Measurements from ENCODE around the gene PIGT. TPM values are rescaled to one million over a fixed set of nuclear protein-coding genes. Genes with fewer than 3 reads are reported as not detected.

PIGT gene
- total RNA-seq, 2 donors from 2014 or later: 45.0 to 59.1 TPM

- DNase-seq (ENCODE audit: low spot score in 2 of 2): no peak
Measured at GRCh38 chr20:45440891-45441685, 25.1 kb downstream of the PIGT start.

GRCh38 chr20:45441746-45442145 is 25.8 kb downstream of the PIGT start:
- Mint-ChIP-seq H3K9me3 (no peaks in the 10 kb centered on the region), H3K27ac (no peak overlapping the region), H3K36me3 (no peaks in the 10 kb centered on the region)
- DNase-seq (ENCODE audit: low spot score in 2 of 2) (no peak), ATAC-seq (no peak)

More at GRCh38 chr20:45440891-45441685, 25.1 kb downstream of the PIGT start:
- no peaks in the 10 kb centered on the region for H3K36me3 Mint-ChIP-seq
- no peaks in the 10 kb centered on the region for H3K9me3 Mint-ChIP-seq
- ATAC-seq: no peak
- no peak overlapping the region for H3K27ac Mint-ChIP-seq

- DNase-seq (ENCODE audit: low spot score in 2 of 2): no peak
- ATAC-seq: peak in 1 of 2 donors; percentile 34
- no peaks in the 10 kb centered on the region for H3K9me3 Mint-ChIP-seq
- no peaks in the 10 kb centered on the region for H3K36me3 Mint-ChIP-seq
- H3K27ac Mint-ChIP-seq: no peak overlapping the region
Measured at GRCh38 chr20:45444050-45444449, 28.1 kb downstream of the PIGT start.

- H3K27ac Mint-ChIP-seq: no peak overlapping the region
- H3K9me3 Mint-ChIP-seq: no peaks in the 10 kb centered on the region
- DNase-seq (ENCODE audit: low spot score in 2 of 2) (peak in 1 of 2 donors; percentile 49), ATAC-seq (peak; percentile 36 to 72)
- no peaks in the 10 kb centered on the region for H3K36me3 Mint-ChIP-seq
Measured at GRCh38 chr20:45445805-45446562, 30.0 kb downstream of the PIGT start.

GRCh38 chr20:45448270-45448669 is 32.3 kb downstream of the PIGT start:
- no peaks in the 10 kb centered on the region for H3K36me3 Mint-ChIP-seq
- DNase-seq (ENCODE audit: low spot score in 2 of 2) (no peak), ATAC-seq (no peak)
- H3K27ac Mint-ChIP-seq: no peak overlapping the region
- no peaks in the 10 kb centered on the region for H3K9me3 Mint-ChIP-seq

- Mint-ChIP-seq H3K27ac (no peak overlapping the region), H3K36me3 (no peaks in the 10 kb centered on the region), H3K9me3 (no peaks in the 10 kb centered on the region)
- DNase-seq (ENCODE audit: low spot score in 2 of 2): no peak
- ATAC-seq: no peak
Measured at GRCh38 chr20:45449528-45449927, 33.6 kb downstream of the PIGT start.

- H3K36me3 Mint-ChIP-seq: no peaks in the 10 kb centered on the region
- ATAC-seq (peak; percentile 50 to 61), DNase-seq (ENCODE audit: low spot score in 2 of 2) (peak in 1 of 2 donors; percentile 8)
- no peaks in the 10 kb centered on the region for H3K9me3 Mint-ChIP-seq
- no peak overlapping the region for H3K27ac Mint-ChIP-seq
Measured at GRCh38 chr20:45450097-45450818, 34.3 kb downstream of the PIGT start.

GRCh38 chr20:45452238-45452637 is 36.3 kb downstream of the PIGT start:
- DNase-seq (ENCODE audit: low spot score in 2 of 2) (no peak), ATAC-seq (peak in 1 of 2 donors; percentile 46)
- Mint-ChIP-seq H3K27ac (no peak overlapping the region), H3K36me3 (no peaks in the 10 kb centered on the region), H3K9me3 (no peaks in the 10 kb centered on the region)

GRCh38 chr20:45452772-45453691 is 37.1 kb downstream of the PIGT start:
- no peaks in the 10 kb centered on the region for H3K36me3 Mint-ChIP-seq
- no peak for DNase-seq (ENCODE audit: low spot score in 2 of 2)
- no peak for ATAC-seq
- no peaks in the 10 kb centered on the region for H3K9me3 Mint-ChIP-seq
- H3K27ac Mint-ChIP-seq: no peak overlapping the region

GRCh38 chr20:45456632-45457031 is 40.7 kb downstream of the PIGT start:
- Mint-ChIP-seq H3K36me3 (no peaks in the 10 kb centered on the region), H3K27ac (no peak overlapping the region), H3K9me3 (no peaks in the 10 kb centered on the region)
- ATAC-seq (peak; percentile 63 to 68), DNase-seq (ENCODE audit: low spot score in 2 of 2) (peak in 1 of 2 donors; percentile 43)

GRCh38 chr20:45459606-45460005 is 43.7 kb downstream of the PIGT start:
- H3K27ac Mint-ChIP-seq: no peak overlapping the region
- no peak for DNase-seq (ENCODE audit: low spot score in 2 of 2)
- H3K36me3 Mint-ChIP-seq: no peaks in the 10 kb centered on the region
- ATAC-seq: no peak
- H3K9me3 Mint-ChIP-seq: no peaks in the 10 kb centered on the region

GRCh38 chr20:45461225-45461624 is 45.3 kb downstream of the PIGT start:
- H3K9me3 Mint-ChIP-seq: no peaks in the 10 kb centered on the region
- H3K27ac Mint-ChIP-seq: no peak overlapping the region
- no peaks in the 10 kb centered on the region for H3K36me3 Mint-ChIP-seq
- peak; percentile 48 to 79 for ATAC-seq
- no peak for DNase-seq (ENCODE audit: low spot score in 2 of 2)

GRCh38 chr20:45462711-45463509 is 47.0 kb downstream of the PIGT start:
- Mint-ChIP-seq H3K36me3 (no peaks in the 10 kb centered on the region), H3K27ac (no peak overlapping the region), H3K9me3 (no peaks in the 10 kb centered on the region)
- DNase-seq (ENCODE audit: low spot score in 2 of 2) (no peak), ATAC-seq (no peak)

- no peak overlapping the region for H3K27ac Mint-ChIP-seq
- H3K36me3 Mint-ChIP-seq: no peaks in the 10 kb centered on the region
- ATAC-seq (peak; percentile 63 to 69), DNase-seq (ENCODE audit: low spot score in 2 of 2) (no peak)
- no peaks in the 10 kb centered on the region for H3K9me3 Mint-ChIP-seq
Measured at GRCh38 chr20:45463709-45464108, 47.8 kb downstream of the PIGT start.

- no peak for DNase-seq (ENCODE audit: low spot score in 2 of 2)
- Mint-ChIP-seq H3K9me3 (no peaks in the 10 kb centered on the region), H3K27ac (no peak overlapping the region), H3K36me3 (no peaks in the 10 kb centered on the region)
- ATAC-seq: no peak
Measured at GRCh38 chr20:45465491-45466266, 49.7 kb downstream of the PIGT start.

All from activated naive CD4-positive, alpha-beta T cell treated with anti-CD3 and anti-CD28 coated beads, Interleukin-2, amount 50 U/mL, for 72 hours (primary cell).